Measurements from ENCODE around the gene TENM3.

The TENM3 gene

DNA sequence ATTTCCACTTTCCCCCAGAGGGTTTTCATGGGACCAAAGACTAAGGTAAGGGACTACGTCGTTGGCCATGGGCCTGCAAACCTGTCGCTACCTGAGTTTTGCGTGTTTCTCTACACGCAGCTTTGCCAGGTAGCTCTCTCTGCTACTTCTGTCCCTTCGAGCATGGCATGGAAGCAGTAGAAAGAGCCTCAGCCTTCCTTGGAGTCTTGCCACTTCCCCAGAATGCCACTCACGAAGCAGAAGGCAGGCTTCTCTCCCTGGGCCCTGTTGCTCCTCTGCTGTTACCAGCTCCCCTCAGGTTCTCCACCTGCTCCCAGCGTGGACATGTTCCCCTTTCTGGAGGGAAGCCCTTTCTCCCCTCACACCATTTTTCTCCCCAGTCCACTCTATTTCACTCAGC is 381.1 kb downstream of the TENM3 start:
- H3K4me3 ChIP-seq (replicated peaks; ENCODE audit: low read depth, low read length): no peak overlapping the region
- TF ChIP-seq, protein P1, sequence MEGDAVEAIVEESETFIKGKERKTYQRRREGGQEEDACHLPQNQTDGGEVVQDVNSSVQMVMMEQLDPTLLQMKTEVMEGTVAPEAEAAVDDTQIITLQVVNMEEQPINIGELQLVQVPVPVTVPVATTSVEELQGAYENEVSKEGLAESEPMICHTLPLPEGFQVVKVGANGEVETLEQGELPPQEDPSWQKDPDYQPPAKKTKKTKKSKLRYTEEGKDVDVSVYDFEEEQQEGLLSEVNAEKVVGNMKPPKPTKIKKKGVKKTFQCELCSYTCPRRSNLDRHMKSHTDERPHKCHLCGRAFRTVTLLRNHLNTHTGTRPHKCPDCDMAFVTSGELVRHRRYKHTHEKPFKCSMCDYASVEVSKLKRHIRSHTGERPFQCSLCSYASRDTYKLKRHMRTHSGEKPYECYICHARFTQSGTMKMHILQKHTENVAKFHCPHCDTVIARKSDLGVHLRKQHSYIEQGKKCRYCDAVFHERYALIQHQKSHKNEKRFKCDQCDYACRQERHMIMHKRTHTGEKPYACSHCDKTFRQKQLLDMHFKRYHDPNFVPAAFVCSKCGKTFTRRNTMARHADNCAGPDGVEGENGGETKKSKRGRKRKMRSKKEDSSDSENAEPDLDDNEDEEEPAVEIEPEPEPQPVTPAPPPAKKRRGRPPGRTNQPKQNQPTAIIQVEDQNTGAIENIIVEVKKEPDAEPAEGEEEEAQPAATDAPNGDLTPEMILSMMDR (IDR thresholded peaks at IDR 0.05; ENCODE audit: low read depth, low read length, missing control alignments): no peak
- no peak for DNase-seq (ENCODE audit: extremely low read depth, low read depth)

DNA sequence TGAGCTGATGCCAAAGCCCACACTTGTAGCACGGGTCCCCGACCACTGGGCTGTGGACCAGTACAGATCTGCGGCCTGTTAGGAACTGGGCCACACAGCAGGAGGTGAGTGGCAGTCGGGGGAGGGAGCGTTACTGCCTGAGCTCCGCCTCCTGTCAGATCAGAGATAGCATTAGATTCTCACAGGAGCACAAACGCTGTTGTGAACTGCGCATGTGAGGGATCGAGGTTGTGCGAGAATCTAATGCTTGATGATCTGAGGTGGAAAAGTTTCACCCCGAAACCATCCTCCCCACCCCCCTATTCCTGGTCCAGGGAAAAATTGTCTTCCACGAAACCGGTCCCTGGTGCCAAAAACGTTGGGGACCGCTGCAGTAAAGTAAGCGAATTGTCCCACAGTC is 382.0 kb downstream of the TENM3 start:
- no peak for DNase-seq (ENCODE audit: extremely low read depth, low read depth)
- TF ChIP-seq, protein P1 (IDR thresholded peaks at IDR 0.05; ENCODE audit: low read depth, low read length, missing control alignments): no peak
- no peak overlapping the region for H3K4me3 ChIP-seq (replicated peaks; ENCODE audit: low read depth, low read length)

DNA sequence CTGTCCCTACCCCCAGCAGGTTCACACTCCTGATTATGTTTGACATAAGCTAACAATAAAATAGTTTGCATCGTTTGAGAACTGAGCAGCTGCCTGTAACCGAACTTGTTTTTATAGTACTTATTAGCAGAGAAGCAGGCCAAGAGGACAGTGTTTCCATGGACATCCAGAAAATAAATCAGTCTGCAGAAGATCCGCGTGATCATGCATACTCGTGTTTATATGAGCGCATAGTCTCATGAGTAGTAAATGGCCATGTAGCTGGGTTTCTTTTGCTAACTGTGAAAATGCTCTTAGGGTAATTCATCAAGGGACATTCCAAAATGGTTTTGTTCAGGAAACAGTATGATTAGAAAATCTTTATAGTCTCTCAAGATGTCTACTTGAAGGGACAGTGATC is 384.8 kb downstream of the TENM3 start:
- TF ChIP-seq, protein P1 (IDR thresholded peaks at IDR 0.05; ENCODE audit: low read depth, low read length, missing control alignments): no peak
- no peak overlapping the region for H3K4me3 ChIP-seq (replicated peaks; ENCODE audit: low read depth, low read length)
- no peak for DNase-seq (ENCODE audit: extremely low read depth, low read depth)

DNA sequence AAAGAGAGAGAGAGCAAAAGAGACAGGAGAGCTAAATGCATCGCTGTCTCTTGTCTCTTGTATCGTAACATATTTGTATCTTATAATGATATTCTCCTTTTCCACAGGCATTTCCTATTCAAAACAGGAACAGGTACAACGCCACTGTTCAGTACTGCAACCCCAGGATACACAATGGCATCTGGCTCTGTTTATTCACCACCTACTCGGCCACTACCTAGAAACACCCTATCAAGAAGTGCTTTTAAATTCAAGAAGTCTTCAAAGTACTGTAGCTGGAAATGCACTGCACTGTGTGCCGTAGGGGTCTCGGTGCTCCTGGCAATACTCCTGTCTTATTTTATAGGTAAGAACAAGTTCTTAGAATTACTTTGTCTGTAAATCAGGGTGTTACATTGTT is 385.3 kb downstream of the TENM3 start:
- no peak overlapping the region for H3K4me3 ChIP-seq (replicated peaks; ENCODE audit: low read depth, low read length)
- TF ChIP-seq, protein P1 (IDR thresholded peaks at IDR 0.05; ENCODE audit: low read depth, low read length, missing control alignments): no peak
- DNase-seq (ENCODE audit: extremely low read depth, low read depth): no peak

DNA sequence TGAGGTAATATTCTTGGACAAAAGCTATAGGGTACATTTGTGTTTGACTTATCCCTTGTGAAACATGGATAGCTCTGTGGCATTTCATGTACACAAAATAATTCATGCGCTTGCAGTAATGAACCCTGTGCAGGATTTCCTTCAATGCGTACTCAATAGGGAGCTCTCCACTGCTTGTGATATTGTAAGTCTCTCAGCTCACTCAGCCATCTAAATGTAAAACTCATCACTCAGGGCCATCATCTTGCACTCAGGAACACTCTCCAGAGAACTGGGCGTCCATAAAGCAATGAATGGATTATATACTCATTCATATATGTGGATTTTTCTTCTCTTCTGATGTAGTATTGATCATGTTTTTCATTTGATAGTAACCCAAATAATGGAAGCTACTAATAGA is 385.9 kb downstream of the TENM3 start:
- DNase-seq (ENCODE audit: extremely low read depth, low read depth): no peak
- TF ChIP-seq, protein P1 (IDR thresholded peaks at IDR 0.05; ENCODE audit: low read depth, low read length, missing control alignments): no peak
- no peak overlapping the region for H3K4me3 ChIP-seq (replicated peaks; ENCODE audit: low read depth, low read length)

DNA sequence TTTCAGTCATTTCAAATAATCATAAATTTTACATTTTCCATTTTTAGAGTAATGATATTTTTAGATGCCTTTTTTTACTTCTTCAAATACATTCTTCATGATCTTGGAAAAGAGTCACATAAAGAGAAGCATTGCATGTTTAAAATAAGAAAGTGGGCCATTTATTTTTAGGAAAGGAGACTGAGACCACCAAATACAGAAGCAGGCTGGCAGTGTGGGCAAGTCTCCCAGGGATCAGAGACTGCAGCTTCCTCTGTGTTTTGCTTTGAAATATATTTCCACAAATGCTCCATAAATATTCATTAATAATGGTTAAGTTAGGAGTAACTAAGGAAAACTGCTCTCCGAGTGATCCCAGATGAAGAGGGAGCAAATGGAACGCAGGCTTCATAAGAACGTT is 397.3 kb downstream of the TENM3 start:
- TF ChIP-seq, protein P1 (IDR thresholded peaks at IDR 0.05; ENCODE audit: low read depth, low read length, missing control alignments): no peak
- H3K4me3 ChIP-seq (replicated peaks; ENCODE audit: low read depth, low read length): no peak overlapping the region
- no peak for DNase-seq (ENCODE audit: extremely low read depth, low read depth)

DNA sequence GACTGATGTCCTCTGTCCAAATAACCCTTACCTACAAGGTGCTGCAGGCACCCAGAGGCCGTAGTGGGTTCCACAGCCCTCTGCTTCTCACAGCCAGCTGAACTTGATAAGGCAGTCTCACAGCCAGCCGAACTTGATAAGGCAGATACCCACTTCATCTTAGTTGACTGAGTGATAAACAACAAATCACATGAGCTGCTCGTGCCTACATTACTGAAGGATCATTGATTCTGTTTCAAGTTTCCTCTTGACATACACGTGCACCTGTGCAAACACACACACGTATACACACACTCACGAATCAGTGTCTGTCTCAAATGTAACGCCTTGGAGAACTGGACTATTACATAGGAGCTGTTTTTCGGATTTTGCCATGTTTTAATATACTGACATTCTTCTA is 397.7 kb downstream of the TENM3 start:
- TF ChIP-seq, protein P1 (IDR thresholded peaks at IDR 0.05; ENCODE audit: low read depth, low read length, missing control alignments): no peak
- no peak for DNase-seq (ENCODE audit: extremely low read depth, low read depth)

More for the DNA sequence above, 397.7 kb downstream of the TENM3 start:
- H3K4me3 ChIP-seq (replicated peaks; ENCODE audit: low read depth, low read length): no peak overlapping the region

Data from HFF-Myc (cell line).